GM18861 (cell line): Measurements from ENCODE around the gene G3BP2.
"Not testable (repeated sequence)": the region's sequence is repeated elsewhere in the genome, so short reads cannot be mapped to it uniquely, and the experiment has no call there.

Source experiments
- ATAC-seq: cut with Tn5 transposase; IDR thresholded peaks from one replicate; pipeline ENCODE4 v1.9.1; 2021; ENCODE audit not compliant: unreplicated experiment

The G3BP2 gene

DNA sequence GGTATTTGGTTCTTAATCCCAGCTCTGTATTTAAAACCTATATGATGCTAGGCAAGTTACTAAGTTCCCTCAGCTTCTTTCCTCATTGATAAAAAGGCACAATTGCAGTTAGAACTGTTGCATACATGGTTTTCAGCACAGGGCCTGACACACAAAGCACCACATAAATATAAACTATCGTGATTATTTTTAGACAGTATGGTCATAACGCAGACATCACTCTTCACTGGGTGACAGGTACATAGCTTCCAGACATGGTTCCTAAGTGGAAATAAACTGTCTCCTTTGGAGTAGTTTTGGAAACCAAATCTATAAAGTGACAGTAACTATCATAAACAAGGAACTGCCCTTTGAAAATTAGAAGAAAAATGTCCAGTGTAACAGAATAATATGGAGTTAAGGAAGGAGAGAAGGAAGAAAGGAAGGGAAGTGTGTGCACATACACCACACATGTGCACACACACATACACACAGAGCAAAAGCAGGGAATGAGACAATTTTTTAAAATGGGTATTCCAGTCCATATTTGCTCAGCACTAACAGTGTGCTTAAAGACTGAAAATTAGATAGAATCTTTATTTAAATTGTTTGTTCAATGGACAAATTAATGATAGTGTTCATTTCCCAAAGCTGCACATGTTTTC is 12.5 kb upstream of the G3BP2 start:
- no peak for ATAC-seq

DNA sequence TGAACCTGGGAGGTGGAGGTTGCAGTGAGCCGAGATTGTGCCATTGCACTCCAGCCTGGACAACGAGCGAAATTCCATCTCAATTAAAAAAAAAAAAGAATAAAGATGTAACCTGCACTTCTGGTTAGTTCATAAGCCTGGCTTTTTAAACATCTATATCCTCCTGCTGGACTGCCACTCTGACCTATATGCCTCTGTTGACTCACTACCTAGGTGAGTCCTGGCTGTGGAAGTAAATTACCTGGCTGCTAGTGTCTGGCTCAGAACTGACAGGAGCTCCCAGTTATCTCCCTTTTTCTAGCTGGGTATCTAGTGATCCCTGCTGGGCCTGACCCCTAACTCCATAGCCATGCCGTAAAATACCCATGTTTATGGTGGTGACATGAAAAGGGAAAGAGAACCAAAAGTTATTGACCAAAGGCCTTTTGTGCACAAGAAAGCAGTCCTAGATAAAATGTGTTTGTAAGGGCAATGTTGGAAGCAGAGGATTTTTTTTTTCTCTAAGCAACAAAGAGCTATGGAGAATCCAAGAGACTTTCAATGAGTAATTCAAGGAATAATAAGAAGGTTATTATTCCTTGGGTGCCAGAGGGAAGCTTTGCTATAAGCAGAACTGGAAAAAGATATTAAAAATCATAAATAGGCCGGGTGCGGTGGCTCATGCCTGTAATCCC is 10.4 kb upstream of the G3BP2 start:
- ATAC-seq = no peak

DNA sequence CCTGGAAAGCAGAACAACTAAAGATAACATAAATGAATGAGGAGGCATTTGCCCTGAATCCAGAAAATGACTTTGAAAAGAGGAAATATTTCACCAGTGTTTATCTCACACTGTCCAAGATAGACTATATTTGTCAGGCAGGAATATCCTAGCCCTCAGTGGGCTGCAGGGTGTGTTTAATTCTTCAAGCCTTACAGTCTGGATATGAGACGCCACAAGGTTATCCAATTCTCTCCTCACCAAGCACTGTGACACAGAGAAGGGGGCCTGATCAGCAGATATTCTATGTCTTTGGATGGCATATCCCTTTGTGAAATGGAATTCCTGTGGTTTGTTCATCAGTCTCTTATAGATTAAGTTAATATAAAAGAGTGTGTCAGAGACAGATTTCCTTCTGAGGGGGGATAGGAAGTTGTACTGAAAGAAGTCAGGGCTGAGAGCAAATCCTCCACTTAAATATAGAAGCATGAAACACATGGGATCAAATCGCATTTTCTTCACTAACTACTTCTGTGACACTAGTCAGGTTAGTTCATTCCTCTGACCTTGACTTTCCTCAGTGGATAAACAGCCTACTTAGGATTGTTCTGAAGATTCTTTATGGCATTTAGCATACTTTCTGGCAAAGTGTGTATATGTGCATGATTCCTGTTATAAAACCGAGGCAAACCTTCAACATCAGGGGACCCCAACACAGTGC is 6.8 kb upstream of the G3BP2 start:
- ATAC-seq = no peak

DNA sequence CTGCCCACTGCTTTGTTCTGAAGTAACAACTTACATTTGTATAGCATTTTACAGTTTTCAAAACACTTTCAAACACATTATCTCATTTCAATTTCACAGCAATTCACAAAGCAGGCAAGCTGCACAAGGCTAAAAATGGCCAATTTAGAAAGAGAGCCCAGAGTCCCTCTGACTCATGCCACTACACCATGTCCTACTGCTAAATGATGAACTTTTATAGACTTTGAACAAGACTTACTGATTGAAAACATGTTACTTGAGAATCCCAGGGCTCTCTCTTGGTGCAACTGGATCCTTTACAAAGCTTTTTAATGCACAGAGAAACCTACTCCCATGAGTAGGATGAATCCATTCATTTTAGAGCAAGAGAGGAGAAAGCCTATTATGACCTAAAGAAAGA is 5.8 kb upstream of the G3BP2 start:
- ATAC-seq = no peak

DNA sequence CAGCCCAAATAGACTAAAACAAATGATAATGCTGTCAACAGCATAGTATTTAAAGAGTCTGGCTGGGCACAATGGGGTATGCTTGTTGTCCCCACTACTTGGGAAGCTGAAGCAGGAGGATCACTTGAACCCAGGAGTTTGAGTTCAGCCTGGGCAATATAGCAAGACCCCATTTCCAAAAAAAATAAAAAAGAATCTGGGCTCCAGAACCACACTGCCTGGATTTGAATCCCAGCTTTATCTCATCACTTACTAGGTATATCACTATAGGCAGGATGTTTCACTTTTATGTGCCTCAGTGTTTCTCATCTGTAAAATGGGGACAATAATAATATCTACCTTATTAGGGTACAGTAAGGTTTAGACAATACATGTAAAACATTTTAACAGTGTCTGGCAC is 5.3 kb upstream of the G3BP2 start:
- ATAC-seq = no peak

- ATAC-seq = no peak
Measured at GRCh38 chr4:75675004-75675531, 1.9 kb upstream of the G3BP2 start.

DNA sequence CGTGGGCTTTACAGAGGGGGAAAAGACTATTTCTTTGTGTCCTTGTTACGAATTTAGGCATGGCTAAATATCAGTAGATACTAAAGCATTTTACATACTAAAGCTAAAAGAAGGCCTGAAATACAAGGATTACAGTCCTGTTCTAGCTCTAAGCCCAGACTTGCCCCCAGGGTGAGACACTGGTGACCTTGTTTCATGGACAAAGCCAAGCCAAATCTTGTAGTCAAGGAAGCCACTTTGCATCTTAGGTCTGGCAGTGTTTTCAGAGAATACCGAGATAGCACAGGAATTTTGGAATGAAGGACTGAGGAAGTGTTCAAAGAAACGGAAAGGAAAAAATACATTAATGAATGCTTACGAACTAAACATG is 733 bp upstream of the G3BP2 start:
- no peak for ATAC-seq

DNA sequence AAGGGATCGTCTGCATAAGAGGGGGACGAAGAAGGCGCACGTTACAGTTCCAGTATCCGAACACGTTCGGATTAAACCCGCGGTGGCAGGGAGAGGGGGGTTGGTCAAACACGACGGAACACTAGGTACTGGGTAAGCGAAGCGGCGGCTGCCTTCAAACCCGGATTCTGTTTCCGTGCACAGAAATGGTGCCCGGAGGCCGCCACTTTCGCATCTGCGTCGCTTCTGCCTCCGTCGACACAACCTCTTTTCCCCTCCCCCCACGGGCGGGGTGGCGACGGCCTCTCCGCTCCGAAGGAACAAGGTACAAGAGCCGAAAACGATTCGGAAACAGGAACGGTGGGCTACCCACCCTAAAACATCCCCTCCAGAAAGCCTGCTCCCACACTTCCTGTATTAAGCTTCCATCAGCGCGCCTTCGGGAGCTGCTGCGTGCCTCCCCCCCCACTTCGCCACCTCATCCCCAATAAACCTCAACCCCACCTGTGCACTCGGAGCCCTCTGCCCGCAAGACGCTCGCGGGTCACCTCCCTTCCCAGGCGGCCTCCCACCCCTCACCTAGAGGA is 667 bp downstream of the G3BP2 start:
- ATAC-seq = peak; percentile 25

DNA sequence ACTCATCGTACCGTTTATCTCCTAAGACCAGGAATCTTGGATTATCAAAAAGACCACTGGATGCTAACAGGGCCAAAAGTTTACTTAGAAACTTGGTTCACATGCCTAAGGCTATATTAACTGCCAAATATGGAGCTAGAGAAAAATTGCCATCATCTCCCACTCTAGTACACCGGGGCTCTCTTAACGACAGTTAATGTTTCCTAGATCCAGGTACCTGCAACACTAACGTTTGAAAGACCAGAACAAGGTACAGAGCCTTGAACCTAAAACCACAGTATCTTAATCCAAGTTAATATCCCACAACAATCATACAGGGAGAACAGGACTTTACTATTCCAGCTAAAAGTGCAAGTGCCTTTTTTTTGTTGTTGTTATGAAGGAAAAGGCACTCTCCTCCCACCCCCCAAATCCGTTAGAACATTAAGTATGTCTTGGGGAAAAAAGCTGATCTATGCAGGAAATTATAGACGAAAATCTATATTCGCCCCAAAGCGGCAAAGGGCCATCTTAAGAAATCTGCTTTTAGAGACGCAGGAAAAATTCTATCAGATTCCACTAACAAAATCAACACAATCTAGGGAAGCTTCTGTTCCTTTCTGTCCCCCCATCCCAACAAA is 1.3 kb downstream of the G3BP2 start:
- no peak for ATAC-seq

DNA sequence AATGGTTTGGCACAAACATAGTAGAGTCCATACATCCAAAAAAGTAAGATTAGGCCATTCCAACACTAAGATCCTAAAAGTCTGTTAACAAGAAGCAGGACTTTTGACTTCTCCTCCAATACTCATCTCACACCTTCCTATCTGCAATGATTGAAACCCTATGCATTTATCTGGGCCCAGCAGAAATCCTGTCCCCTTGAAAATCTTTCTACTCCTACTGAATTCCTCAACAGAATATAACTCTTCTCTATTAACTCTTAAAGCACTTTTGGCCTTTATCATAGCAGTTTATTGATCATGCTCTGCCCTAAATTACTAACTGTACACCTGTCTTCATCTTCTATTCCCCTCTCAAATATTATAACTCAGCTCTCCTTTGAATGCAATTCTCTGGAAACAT is 4.6 kb downstream of the G3BP2 start:
- ATAC-seq = no peak

DNA sequence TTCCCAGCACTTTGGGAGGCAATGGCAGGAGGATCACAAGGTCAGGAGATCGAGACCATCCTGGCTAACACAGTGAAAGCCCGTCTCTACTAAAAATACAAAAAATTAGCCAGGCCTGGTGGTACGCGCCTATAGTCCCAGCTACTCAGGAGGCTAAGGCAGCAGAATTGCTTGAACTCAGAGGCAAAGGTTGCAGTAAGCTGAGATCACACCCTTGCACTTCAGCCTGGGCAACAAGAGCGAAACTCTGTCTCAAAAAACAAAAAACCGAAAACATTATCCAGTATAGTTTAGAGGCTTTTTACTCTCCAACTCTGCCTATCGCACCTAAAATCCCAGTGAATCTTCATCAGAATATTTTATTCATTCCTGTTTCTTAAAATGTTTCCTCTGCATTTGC is 5.6 kb downstream of the G3BP2 start:
- not testable (repeated sequence) for ATAC-seq

GRCh38 chr4:75666299-75666698 is 6.9 kb downstream of the G3BP2 start:
- ATAC-seq = no peak

- not testable (repeated sequence) for ATAC-seq
Measured at GRCh38 chr4:75664604-75665003, 8.6 kb downstream of the G3BP2 start.

- no peak for ATAC-seq
Measured at GRCh38 chr4:75662626-75663025, 10.6 kb downstream of the G3BP2 start.

GRCh38 chr4:75660491-75660890 is 12.7 kb downstream of the G3BP2 start:
- ATAC-seq = no peak

DNA sequence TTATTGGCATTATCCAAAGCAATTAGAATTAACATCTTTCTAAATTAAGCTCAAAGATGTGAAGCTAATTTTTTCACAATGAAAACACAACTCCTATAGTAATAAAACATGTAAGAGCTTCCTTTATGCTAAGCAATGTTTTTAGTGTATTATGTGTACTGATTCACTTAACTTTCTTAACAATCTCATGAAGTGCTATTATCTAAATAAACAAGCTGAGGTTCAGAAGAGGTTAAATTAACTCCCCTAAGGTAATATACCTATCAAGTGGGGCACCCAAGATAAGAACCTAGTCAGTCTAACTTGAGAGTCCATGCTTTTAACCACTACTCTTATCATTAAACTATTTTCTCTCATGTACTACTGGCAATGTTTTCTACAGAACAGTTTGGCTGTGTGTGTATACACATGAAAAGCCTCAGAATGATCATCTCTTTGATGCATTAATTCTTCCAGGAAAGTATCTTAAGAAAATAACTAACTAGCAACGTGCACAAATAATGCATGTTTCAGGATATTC is 13.6 kb downstream of the G3BP2 start:
- no peak for ATAC-seq

DNA sequence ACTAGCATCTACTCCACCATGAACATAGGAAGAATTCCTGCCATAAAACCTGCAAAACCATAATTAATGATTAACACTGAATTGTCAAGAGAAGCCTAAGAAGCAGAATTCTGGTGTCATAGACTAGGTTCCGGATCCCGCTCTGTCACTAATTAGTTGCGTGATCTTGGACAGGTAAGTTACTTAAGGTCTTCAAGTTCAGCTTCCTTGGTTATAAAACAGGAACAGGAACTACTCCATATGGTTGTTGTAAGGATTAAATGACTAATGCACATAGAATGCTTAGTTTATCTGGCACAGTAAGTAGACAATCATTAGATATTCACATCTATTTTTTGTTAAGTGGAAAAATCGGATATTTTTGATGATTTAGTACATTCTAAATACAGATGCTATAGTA is 14.3 kb downstream of the G3BP2 start:
- ATAC-seq = no peak

DNA sequence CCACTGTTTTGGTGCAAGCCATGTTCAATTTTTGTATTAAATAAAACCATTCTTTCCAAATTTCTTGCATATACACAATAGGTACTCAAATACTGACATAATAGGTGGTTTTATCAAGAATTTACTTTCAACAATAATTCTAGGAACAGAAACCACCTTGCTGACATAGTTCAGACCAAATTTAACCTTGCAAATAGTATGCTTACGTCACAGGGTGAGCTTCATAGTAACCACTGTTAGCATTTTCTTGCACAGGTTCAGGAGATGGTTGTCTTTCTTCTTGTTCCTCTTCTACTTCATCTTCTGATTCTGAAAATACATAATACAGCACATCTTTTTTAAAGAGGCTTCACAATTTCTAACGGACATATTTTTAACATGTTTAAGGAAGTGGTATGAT is 17.6 kb downstream of the G3BP2 start:
- ATAC-seq = no peak

GRCh38 chr4:75654905-75655304 is 18.3 kb downstream of the G3BP2 start:
- ATAC-seq = no peak

- ATAC-seq = no peak
Measured at GRCh38 chr4:75653845-75654503, 19.2 kb downstream of the G3BP2 start.

GRCh38 chr4:75644095-75644494 is 29.1 kb downstream of the G3BP2 start:
- no peak for ATAC-seq
